ENCODE data around the gene CCIN.
A peak's percentile ranks its signal among the peaks of the same experiment; 100 is the strongest.
"Not testable (repeated sequence)": the region's sequence is repeated elsewhere in the genome, so short reads cannot be mapped to it uniquely, and the experiment has no call there.

The CCIN gene

GRCh38 chr9:36158917-36159316 is 10.3 kb upstream of the CCIN start:
- no peak for DNase-seq (ENCODE audit: low read depth in 2 of 2)

DNA sequence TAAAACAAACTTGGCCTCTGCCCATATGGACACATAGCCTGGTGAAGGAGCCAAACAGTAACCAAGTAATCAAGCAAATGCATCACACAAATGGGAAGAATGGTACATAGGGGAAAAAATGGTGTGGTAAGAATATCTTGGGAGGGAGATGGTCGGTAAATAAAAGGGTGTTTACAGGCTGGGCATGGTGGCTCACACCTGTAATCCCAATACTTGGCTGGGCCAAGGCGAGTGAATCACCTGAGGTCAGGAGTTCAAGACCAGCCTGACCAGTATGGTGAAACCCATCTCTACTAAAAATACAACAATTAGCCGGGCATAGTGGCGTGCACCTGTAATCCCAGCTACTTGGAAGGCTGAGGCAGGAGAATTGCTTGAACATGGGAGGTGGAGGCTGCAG is 9.7 kb upstream of the CCIN start:
- DNase-seq (ENCODE audit: low read depth in 2 of 2): not testable (repeated sequence)

- not testable (repeated sequence) for DNase-seq (ENCODE audit: low read depth in 2 of 2)
Measured at GRCh38 chr9:36160126-36160525, 9.1 kb upstream of the CCIN start.

DNA sequence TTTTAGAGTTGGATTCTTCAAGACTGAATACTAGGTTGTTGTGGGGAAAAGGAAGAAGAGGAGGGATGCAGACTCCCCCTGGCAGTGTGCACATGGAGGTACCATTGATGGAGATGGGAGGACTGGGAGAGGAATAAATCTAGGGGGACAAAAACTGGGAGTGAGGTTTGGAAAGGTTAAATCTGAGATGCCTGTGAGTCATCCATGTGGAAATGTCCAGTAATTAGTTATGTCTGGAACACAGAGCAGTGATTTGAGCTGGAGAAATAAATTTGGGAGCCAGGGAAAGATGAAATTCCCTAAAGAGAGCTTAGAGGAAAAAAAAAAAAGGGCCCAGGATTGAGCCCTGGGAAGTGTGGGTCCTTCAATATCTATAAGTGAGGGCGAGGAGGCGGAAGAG is 8.0 kb upstream of the CCIN start:
- DNase-seq (ENCODE audit: low read depth in 2 of 2): no peak

GRCh38 chr9:36162211-36162738 is 6.9 kb upstream of the CCIN start:
- DNase-seq (ENCODE audit: low read depth in 2 of 2): no peak

DNA sequence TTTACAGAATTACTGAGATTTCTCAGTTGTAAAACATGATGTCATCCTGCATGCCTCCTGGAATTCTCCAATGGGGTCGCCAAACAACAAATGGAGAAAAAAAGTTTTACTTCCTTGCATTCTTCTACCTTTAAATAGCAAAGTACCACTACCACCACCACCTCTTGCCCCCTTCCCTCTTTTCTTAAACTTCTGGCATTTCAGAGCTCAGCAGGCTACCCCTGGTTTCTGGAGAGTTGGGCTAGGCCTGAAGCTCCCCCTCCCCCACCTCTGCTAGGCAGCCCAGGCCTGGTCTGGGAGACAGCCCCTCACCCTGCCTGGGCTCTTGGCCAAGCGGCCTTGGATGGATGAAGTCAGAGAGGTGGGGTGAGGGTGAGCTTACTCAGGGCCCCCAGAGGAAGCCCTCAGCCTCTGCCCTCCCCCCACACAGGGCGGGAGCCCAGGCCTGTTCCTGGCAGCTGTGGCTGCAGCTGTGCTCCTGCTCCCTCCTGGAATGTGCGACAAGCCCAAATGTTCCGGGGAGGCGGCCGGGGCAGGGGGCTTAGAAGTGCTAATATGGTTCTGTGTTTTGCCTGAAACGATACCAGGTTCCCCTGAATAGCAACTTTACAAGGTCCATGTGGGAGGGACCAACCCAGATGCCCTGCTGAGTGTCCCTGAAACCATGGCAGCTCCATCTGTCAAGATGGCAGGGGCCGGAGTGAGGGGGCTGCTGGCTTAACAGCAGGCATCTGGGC is 6.0 kb upstream of the CCIN start:
- DNase-seq (ENCODE audit: low read depth in 2 of 2): no peak

DNA sequence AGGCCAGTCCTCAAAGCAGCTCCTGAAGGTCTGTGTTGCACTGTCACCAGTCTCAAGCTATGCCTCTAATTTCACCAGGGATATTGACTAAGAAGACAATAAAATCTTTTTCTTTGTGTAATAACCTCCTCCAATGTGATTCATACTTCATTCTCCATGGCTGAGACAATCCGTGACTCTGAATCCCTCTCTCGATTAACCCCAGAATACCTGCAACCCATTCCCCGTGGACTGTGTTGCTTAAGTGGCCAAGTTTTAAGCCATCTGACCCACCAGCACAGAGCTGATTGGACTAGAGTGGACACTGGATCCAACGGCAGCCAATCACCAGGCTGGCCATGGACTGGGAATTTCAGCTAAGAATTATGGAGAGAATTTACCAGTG is 5.4 kb upstream of the CCIN start:
- DNase-seq (ENCODE audit: low read depth in 2 of 2): no peak

DNA sequence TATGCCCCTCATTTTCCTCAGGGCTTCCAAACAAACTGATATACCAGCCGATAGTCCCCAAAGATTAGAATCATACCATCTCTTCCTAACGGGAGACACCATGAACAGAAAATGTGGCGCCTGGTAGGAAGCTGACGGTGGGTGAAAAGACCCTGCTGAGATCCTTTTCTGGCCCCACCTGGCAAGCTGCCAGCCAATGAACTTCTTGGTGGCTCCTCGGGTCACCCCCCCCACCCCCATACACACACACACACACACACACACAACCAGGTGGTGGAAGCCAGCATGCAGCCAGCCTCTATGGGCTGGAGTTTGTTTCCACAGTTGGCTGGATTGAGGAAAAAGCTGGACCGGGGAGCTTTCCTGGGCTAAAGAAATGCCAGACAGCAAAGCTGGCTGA is 4.8 kb upstream of the CCIN start:
- DNase-seq (ENCODE audit: low read depth in 2 of 2): no peak

- no peak for DNase-seq (ENCODE audit: low read depth in 2 of 2)
Measured at GRCh38 chr9:36164989-36165388, 4.2 kb upstream of the CCIN start.

DNA sequence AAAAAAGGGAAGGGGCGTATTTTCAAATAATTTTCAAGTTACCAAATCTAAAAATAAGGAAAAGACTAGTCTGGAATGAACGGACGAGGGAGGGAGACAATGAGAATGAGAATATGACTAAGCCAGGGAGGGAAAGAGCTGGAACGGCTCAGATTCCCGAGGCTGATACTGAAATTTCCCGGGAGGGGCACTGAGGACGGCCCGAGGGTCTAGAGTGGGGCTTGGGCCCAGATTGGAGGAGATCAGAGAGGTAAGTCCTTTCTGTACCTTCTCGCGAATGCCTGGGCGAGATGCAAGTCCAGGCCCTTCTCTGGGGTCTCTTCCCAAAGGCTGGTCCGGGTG is 3.4 kb upstream of the CCIN start:
- DNase-seq (ENCODE audit: low read depth in 2 of 2): no peak

DNA sequence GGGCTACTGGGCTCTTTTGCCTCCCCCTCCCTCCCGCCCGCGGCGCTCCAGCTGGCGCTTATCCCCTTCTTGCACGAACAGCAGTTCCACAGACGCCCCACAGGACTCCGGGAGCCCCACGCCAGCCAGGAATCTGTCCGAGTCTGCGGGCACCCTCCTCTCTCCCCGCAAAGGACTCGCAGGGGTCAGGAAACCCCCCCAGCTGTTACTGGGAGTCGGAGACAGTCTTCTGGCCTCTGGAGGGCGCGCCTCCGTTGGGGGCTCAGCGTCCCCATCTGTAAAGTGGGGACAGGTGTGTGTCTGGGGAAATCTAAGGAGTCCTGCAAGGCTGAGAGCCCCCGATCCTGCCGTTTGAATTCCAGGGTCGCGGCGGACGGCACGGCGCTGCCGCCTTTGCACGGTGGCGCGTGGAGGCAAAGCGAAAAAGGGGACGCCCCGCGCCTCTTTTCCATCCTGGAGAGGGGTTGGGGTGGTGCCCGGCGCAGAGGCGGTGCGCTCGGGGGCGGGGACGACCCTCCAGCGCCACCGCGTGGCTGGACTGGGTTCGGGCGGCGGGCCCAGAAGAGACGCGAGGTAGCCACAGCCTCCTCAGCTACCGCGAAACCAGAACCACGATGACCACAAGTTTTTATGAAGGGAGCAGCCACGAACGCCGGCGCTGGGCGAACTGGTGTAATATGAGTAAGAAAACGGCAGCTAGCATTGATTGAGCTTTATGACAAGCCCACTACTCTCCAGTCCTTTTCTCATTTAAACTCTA is 2.8 kb upstream of the CCIN start:
- DNase-seq (ENCODE audit: low read depth in 2 of 2): peak; percentile 74 to 82

- no peak for DNase-seq (ENCODE audit: low read depth in 2 of 2)
Measured at GRCh38 chr9:36169708-36170107, 520 bp downstream of the CCIN start.

DNA sequence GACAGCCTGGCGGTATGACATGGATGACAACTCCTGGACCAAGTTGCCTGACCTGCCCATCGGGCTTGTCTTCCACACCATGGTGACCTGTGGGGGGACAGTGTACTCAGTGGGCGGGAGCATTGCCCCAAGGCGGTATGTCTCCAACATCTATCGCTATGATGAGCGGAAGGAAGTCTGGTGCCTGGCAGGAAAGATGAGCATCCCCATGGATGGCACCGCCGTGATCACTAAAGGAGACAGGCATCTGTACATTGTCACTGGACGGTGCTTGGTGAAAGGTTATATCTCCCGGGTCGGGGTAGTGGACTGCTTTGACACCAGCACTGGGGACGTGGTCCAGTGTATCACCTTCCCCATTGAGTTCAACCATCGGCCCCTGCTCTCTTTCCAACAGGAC is 1.3 kb downstream of the CCIN start:
- DNase-seq (ENCODE audit: low read depth in 2 of 2): no peak

- DNase-seq (ENCODE audit: low read depth in 2 of 2): no peak
Measured at GRCh38 chr9:36173861-36174260, 4.7 kb downstream of the CCIN start.

DNA sequence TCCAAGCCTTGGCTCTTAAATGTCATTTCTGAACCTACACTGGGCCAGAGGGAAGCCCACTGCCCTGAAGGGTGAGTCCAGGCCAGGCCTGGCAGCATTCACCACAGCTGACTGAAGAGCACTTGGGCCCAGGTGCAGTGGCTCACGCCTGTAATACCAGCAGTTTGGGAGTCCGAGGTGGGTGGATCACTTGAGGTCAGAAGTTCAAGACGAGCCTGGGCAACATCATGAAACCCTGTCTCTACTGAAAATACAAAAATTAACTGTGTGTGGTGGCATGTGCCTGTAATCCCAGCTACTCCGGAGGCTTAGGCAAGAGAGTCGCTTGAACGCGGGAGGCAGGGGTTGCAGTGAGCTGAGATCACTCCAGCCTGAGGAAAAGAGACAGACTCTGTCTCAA is 5.1 kb downstream of the CCIN start:
- DNase-seq (ENCODE audit: low read depth in 2 of 2): no peak

GRCh38 chr9:36174731-36175130 is 5.5 kb downstream of the CCIN start:
- no peak for DNase-seq (ENCODE audit: low read depth in 2 of 2)

DNA sequence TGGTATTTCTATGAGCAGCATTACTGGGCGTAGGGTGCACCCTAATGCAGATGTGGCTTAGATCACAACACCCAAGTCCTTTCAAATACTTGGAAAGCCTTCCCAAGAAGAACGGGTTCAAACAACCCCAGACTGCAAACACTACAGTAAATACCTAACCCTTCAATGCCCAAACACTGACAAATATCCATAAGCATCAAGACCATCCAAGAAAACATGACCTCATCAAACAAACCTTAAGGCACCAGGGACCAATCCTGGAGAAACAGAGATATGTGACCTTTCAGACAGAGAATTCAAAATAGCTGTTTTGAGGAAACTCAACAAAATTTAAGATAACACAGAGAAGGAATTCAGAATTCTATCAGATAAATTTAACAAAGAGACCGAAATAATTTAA is 6.0 kb downstream of the CCIN start:
- DNase-seq (ENCODE audit: low read depth in 2 of 2): not testable (repeated sequence)

GRCh38 chr9:36176496-36176895 is 7.3 kb downstream of the CCIN start:
- DNase-seq (ENCODE audit: low read depth in 2 of 2): not testable (repeated sequence)

DNA sequence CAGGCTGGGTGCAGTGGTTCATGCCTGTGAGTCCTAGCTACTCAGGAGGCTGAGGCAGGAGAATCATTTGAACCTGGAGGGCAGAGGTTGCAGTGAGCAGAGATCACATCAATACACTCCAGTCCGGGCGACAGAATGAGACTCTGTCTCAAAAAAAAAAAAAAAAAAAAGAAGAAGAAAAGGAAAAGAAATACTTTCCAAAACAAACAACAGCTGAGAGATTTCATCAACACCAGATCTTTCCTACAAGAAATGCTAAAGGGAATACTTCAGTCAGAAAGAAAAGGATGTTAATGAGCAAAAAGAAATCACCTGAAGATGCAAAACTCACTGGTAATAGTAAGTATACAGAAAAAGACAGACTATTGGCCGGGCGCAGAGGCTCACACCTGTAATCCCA is 8.4 kb downstream of the CCIN start:
- no peak for DNase-seq (ENCODE audit: low read depth in 2 of 2)

- not testable (repeated sequence) for DNase-seq (ENCODE audit: low read depth in 2 of 2)
Measured at GRCh38 chr9:36180243-36180642, 11.1 kb downstream of the CCIN start.

GRCh38 chr9:36187414-36187813 is 18.2 kb downstream of the CCIN start:
- no peak for DNase-seq (ENCODE audit: low read depth in 2 of 2)

DNA sequence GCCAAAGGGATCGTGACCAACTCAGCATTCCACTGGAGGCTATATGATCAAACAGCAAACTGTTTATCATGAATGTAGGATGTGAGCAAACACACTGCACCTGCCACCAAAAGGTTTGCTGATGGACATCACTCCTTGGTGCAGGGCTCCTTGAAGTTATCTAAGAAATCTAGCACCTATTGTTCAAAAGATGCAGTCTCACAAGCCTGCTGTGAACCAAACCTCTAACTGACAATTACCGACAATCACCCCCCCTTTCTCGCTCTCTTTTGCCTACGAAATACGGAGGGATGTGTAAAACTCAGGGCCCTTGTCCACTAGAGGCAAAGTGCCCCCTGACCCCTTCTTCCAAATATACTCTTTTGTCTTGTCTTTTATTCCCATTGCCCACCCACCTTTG is 19.0 kb downstream of the CCIN start:
- no peak for DNase-seq (ENCODE audit: low read depth in 2 of 2)

DNA sequence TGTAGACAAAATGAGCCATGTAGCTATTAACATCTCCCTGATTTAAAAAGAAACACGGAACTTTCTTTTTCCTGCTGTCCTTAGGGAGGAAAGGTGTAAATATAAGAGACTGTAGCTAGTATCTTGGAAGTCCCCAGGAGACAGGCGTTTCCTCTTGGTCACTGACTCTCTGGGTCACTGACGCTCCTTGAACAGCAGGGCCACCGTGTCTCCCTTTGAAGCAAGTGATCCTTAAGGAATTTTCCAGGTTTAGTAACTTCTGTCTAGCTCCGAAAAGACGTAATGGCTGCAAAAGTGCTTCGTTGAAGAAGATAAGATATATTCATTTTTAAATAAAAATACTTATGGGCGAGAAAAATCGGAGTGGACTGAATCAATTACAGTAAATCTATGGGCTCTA is 20.8 kb downstream of the CCIN start:
- no peak for DNase-seq (ENCODE audit: low read depth in 2 of 2)
